ENCODE results near the gene ADM.
A peak's percentile ranks its signal among the peaks of the same experiment; 100 is the strongest.
"Not testable (repeated sequence)": the region's sequence is repeated elsewhere in the genome, so short reads cannot be mapped to it uniquely, and the experiment has no call there.

The ADM gene

GRCh38 chr11:10304495-10305261 is at the start of gene ADM:
ADM (plus strand) TSS chr11:10305073; CDS start chr11:10305701, 628 bp downstream.
- peak; percentile 48 for DNase-seq (ENCODE audit: low spot score)

GRCh38 chr11:10255388-10256125 is 49.3 kb upstream of the ADM start:
- DNase-seq (ENCODE audit: low spot score), result no peak

GRCh38 chr11:10257478-10257877 is 47.4 kb upstream of the ADM start:
- DNase-seq (ENCODE audit: low spot score), result no peak

- no peak for DNase-seq (ENCODE audit: low spot score)
Observed at GRCh38 chr11:10261821-10262220, 43.1 kb upstream of the ADM start.

GRCh38 chr11:10263929-10264328 is 40.9 kb upstream of the ADM start:
- no peak for DNase-seq (ENCODE audit: low spot score)

- DNase-seq (ENCODE audit: low spot score), result not testable (repeated sequence)
Observed at GRCh38 chr11:10264716-10265115, 40.2 kb upstream of the ADM start.

- DNase-seq (ENCODE audit: low spot score), result no peak
Observed at GRCh38 chr11:10265936-10266335, 38.9 kb upstream of the ADM start.

- DNase-seq (ENCODE audit: low spot score), result no peak
Observed at GRCh38 chr11:10267821-10268220, 37.1 kb upstream of the ADM start.

- no peak for DNase-seq (ENCODE audit: low spot score)
Observed at GRCh38 chr11:10268746-10269488, 36.0 kb upstream of the ADM start.

GRCh38 chr11:10272132-10272531 is 32.7 kb upstream of the ADM start:
- no peak for DNase-seq (ENCODE audit: low spot score)

- no peak for DNase-seq (ENCODE audit: low spot score)
Observed at GRCh38 chr11:10273738-10274137, 31.1 kb upstream of the ADM start.

GRCh38 chr11:10274726-10275125 is 30.1 kb upstream of the ADM start:
- no peak for DNase-seq (ENCODE audit: low spot score)

GRCh38 chr11:10275714-10276113 is 29.2 kb upstream of the ADM start:
- DNase-seq (ENCODE audit: low spot score), result no peak

GRCh38 chr11:10282117-10282516 is 22.8 kb upstream of the ADM start:
- no peak for DNase-seq (ENCODE audit: low spot score)

GRCh38 chr11:10283991-10284390 is 20.9 kb upstream of the ADM start:
- no peak for DNase-seq (ENCODE audit: low spot score)

GRCh38 chr11:10285148-10285802 is 19.6 kb upstream of the ADM start:
- no peak for DNase-seq (ENCODE audit: low spot score)

GRCh38 chr11:10287140-10287539 is 17.7 kb upstream of the ADM start:
- no peak for DNase-seq (ENCODE audit: low spot score)

- no peak for DNase-seq (ENCODE audit: low spot score)
Observed at GRCh38 chr11:10287766-10288715, 16.8 kb upstream of the ADM start.

- no peak for DNase-seq (ENCODE audit: low spot score)
Observed at GRCh38 chr11:10288881-10289764, 15.8 kb upstream of the ADM start.

- DNase-seq (ENCODE audit: low spot score), result no peak
Observed at GRCh38 chr11:10289765-10290380, 15.0 kb upstream of the ADM start.
